D341Med (cell line): Measurements from ENCODE around the gene SLC24A4.

Source experiments
- DNase-seq: peaks from one replicate; pipeline ENCODE4 v3.0.0; 2012; ENCODE audit warnings: low spot score

SLC24A4 gene

GRCh38 chr14:92437309-92437708, 114.3 kb downstream of the SLC24A4 start:
- DNase-seq: no peak

DNA sequence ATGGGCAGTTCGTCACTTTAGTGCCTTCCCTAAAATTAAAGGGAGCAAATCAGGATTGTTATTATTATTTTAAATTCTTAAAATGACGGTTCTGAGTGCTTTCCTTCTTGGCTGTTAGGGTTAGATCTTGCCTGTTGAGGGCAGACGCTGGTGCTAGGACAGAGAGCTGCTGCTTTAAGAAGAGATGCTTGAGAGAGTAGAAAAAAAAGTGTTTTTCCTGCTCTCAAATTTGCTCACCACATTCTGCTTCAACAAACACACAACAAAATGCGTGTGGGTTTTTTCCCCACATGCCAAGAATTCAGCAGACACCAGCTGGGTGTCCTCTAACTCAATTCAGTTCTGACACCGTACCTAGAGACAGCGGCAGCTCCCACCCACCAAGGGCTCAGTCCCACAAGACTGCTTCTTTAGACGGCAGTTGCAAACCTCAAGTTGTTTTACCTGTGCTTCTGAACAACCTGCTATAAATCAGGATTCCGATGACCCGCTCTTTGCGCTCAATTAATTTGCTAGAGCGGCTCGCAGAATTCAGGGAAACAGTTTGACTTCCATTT, 114.8 kb downstream of the SLC24A4 start:
- no peak for DNase-seq

DNA sequence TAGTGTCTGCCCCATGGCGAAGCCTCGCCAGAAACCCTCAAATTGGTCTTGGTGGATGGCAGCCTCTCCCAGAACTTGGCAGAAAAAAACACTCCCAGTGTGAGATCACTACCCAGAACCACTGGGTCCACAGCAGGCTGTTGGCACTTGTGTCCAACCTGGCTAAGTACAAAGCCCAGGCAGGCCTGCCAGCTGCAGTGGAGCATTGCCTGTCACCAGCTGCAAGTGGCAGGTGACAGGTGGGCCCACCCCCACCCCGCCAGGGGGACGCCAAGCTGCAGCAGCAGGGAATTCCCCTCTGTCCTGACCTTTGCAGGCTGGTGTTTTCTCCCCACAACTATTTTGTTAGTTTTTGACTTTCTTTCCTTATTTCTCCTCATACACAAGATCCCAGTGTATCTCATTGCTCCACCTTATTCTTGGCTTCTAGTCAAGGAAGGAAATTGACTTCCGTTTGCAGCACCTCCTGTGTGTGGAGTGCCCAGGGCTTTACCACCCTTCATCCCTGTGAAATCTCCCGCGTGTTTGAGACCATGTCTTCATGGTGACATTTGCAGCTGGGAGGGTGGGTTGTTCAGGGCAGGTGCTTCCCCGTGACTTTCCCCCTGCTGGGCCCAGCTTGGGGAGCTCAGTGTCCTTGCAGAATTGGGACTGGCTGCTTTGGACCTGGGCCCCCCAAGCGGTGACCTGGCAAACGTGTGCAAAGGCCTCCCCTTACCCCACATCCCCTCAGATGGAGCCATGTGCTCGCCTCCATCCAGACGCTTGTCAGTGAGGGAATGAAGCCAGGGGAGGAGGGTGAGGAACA, 116.8 kb downstream of the SLC24A4 start:
- DNase-seq: no peak

DNA sequence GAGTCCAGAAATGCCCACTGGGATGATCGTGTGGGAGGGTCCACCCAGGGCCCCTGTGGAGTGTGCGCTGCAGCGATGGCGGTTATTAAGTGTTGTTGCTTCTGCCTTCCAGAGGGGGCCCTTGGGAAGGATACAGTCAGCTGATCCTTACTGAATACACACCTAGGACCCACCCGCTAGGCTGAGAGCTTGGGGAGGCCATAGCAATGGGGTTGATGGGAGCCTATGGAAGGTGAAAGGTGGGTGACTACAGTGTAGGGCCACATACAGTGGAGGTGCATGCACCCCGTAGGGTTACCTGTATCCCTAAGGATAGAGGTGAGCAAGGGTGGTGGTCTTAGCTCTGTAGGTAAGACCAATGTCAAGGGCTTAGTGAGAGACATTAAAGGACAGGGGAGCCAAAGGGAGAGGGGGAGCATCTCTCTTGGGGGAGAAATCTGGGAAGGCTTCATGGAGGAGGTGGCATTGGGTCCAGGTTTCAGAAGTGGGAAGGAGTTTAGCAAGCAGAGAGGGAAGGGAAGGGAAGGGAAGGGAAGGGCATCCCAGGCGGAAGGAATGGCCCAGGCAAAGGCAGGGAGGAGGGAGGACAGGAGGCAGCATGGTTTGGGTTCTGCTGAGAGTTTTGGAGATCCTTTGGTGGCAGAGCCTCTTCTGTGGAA, 117.5 kb downstream of the SLC24A4 start:
- DNase-seq: no peak

- DNase-seq: no peak
Observed at GRCh38 chr14:92441751-92442504, 119.0 kb downstream of the SLC24A4 start.

DNA sequence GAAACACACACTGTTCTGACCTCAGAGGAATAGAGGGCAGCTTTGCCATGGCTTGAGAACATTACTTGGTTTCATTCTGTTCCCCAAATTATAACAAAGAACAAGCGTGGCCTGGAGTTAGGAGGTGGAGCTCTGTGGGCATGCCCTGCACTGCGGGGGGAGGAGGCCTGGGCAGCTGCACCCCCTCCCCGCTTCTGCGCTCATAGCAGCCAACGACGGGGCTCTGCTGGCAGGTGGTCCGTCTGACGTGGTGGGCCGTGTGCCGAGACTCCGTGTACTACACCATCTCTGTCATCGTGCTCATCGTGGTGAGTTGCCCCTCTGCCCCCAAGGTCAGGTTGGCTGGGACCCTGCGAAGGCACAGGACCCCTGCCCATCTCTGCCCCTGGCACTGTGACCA, 120.2 kb downstream of the SLC24A4 start:
- no peak for DNase-seq

DNA sequence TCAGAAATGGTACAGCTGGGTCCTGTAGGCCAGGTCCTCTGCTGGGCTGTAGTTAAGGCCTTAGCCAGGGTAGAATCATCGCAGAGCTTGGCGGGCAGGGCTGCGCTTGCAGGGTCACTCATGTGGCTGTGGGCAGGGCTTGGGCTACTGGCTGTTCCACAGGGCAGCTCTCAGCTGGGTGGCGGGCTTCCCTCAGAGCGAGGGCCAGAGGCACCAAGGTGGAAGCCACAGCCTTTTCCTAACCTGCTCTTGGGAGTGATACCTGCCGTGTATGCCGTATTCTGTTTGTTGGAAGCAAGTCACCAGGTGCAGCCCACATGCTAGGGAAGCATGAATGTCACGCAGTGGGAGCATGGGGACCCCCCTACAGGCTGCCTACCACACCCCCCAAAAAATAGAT, 120.8 kb downstream of the SLC24A4 start:
- no peak for DNase-seq

DNA sequence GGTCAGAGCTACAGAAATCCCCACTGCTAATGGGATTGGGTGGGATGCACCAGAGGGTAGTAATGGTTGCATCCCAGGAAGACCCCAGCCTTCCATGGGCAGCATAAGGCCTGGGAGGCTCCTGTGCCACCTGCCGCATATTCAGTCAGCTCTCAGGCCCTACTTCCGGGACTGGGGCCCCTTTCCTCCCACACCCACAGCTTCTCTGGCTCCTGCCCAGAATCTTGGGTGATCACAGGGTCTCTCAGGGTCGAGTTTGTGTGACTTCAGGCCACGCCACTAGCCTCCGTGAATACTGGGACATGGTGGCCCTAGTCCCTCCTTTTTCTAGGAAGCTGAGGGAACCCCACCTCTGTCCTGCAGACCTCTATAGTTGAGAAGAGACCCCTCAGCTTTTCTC, 123.8 kb downstream of the SLC24A4 start:
- no peak for DNase-seq

DNA sequence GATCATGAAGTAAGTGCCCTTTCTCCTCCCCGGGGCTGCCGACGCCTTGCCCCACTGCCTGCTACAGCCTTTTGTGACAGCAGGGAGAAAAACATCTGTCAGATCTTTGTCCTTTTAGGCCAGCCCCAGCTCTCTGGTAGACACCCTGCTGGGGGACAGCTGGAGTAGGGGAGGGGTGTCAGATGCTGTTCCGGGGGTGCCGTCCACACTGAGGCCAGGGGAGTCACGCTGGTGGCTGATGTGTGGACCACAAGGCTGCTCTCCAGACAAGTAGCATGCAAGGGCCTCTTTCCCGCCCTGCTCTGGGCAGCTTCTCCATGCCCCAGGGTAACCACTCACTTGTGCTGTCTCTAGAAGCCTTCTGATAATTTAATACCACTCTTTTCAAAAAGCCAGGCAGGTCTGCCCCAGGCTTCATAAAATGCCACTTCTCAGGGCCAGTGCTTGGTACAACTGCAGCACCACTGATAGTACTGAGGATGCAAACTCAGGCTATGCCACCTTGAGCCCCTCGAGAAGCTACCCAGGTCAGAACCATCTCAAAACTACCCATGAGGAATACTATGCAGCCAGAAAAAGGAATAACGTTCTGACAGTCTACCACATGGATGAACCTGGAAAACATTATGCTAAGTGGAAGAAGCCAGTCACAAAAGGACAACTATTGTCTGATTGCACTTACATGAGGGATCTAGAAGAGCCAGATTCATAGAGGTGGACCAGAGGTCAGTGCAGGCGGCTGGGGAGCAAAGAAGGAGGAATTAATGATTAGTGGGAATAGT, 124.6 kb downstream of the SLC24A4 start:
- no peak for DNase-seq

DNA sequence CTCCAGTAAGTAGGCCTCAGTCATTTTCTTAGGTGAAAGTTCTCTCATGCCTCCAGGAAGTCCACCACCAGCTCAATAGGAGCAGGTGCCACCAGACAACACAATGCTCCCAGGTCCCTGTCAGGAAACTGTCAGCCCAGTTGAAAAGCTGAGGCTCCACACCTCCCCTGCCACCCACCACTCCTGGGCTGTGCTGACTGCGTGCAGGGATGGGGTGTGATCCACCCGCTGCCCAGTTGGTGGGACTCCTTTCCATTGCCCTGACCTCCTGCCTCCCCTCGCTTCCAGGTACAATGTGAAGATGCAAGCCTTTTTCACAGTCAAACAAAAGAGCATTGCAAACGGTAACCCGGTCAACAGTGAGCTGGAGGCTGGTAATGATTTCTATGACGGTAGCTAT, 125.8 kb downstream of the SLC24A4 start:
- DNase-seq: no peak

- no peak for DNase-seq
Observed at GRCh38 chr14:92449404-92450181, 126.6 kb downstream of the SLC24A4 start.

DNA sequence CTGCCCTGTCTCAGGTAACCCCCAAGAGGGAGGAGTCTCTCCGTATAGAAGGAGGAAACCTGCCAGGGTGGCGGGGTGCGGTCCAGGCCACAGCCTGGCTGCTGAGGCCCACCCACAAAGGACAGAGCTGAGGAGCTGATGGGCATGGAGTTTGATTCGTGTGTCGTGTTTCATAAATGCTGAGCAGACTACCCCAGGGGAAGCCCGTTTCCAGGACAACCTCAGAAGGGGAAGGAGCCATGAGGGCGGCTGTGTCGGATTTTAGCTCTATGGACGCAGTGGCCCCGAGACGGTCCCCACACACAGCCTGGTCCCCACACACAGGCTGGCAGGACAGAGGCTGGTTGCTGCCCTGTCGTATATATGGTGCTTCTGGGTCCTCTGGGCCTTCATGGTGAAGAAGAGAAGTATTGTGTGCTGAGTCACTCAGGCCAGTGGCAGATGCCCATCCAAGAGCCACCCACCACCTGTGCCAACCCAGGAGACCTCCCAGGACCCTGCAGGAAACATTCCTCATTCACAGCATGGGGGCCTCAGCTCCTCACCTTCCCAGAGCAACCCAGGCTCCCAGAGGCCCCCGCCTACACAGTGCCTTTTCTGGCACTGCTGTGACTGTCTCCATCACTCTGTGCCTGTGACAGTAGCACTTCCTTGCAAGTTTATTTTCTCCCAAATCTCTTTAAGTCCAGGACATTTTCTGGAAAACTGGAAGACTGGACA, 127.5 kb downstream of the SLC24A4 start:
- DNase-seq: no peak

- no peak for DNase-seq
Observed at GRCh38 chr14:92451245-92451644, 128.3 kb downstream of the SLC24A4 start.

- DNase-seq: no peak
Observed at GRCh38 chr14:92451755-92452154, 128.8 kb downstream of the SLC24A4 start.

- DNase-seq: no peak
Observed at GRCh38 chr14:92452471-92452870, 129.5 kb downstream of the SLC24A4 start.

DNA sequence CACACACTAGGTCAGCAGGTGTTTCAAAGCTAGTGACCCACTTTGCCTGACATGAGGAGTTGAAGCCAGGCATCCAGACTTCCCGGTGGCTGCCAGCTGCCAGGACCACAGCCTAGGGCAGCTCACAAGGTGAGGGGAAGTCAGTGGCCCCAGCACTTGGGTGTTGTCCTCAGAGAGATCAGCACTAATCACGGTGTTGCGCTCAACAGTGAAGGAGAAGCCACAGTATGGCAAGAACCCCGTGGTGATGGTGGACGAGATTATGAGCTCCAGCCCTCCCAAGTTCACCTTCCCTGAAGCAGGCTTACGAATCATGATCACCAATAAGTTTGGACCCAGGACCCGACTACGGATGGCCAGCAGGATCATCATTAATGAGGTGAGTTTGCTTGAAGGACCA, 130.7 kb downstream of the SLC24A4 start:
- DNase-seq: no peak

DNA sequence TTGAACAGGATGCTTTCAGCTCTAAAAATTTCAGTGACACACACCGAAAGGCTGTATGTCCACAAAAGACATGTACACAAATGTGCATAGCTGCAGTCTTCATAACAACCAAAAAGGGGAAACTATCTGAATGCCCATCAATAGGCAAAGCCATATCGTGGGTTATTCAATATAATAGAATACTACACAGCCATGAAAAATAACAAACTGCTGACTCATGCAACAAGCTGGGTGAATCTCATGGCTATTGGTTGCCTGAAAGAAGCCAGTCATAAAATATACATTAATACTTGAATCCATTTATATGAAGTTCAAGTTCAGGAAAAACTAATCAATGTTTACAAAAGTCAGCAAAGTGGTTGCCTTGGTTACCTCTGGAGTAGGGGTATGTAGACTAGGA, 132.3 kb downstream of the SLC24A4 start:
- DNase-seq: no peak

DNA sequence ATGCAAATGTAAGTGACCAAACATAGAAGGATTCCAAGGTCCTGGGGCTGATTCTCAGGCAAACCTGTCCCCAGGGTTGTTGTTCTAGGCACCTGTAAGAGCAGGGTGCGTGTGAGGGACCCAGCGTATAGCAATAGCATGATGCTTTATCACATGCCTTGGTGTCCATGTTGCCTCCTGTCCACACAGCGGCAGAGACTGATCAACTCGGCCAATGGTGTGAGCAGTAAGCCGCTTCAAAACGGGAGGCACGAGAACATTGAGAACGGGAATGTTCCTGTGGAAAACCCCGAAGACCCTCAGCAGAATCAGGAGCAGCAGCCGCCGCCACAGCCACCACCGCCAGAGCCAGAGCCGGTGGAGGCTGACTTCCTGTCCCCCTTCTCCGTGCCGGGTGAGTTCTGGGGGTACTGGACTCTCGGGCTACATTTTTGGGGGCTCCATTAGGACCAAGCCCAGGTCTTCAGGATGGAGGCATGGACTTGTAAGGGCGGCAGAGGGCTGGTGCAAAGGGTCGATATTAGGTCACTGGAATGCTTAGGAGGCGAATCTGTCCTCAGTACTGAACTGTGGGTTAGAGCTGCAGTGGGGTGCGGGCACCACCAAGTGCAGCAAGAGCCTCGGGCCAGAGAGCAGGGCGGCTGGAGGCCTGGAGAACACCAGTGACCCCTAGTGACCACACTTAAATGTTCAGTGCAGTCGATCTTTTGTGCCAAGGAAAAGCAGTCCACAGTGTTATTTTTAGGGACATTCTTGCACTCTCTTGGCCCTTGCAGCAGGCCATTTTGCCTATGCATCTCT, 133.4 kb downstream of the SLC24A4 start:
- peak; percentile 81 for DNase-seq

- DNase-seq: no peak
Observed at GRCh38 chr14:92457016-92457565, 134.1 kb downstream of the SLC24A4 start.
